ENCODE results near the gene FLOT2.
"Not testable (repeated sequence)": the region's sequence is repeated elsewhere in the genome, so short reads cannot be mapped to it uniquely, and the experiment has no call there.

FLOT2 gene

GRCh38 chr17:28839221-28839620 lies 58.3 kb downstream of the FLOT2 start:
- DNase-seq, result no peak

- DNase-seq, result not testable (repeated sequence)
Measured at GRCh38 chr17:28836541-28836940, 61.0 kb downstream of the FLOT2 start.

GRCh38 chr17:28834420-28834819 lies 63.1 kb downstream of the FLOT2 start:
- DNase-seq, result no peak

Measured in CD4-positive, alpha-beta T cell treated with Interleukin-21 for 1 hour (primary cell).